ENCODE data around the gene KCNK3. TPM values are rescaled to one million over a fixed set of nuclear protein-coding genes. Genes with fewer than 3 reads are reported as not detected.

The KCNK3 gene
- total RNA-seq (2022; extraction: Qiagen RNA extraction; ENCODE audit: low read depth): 1.2 to 1.6 TPM (median 1.4 TPM) in 5 replicates

DNA sequence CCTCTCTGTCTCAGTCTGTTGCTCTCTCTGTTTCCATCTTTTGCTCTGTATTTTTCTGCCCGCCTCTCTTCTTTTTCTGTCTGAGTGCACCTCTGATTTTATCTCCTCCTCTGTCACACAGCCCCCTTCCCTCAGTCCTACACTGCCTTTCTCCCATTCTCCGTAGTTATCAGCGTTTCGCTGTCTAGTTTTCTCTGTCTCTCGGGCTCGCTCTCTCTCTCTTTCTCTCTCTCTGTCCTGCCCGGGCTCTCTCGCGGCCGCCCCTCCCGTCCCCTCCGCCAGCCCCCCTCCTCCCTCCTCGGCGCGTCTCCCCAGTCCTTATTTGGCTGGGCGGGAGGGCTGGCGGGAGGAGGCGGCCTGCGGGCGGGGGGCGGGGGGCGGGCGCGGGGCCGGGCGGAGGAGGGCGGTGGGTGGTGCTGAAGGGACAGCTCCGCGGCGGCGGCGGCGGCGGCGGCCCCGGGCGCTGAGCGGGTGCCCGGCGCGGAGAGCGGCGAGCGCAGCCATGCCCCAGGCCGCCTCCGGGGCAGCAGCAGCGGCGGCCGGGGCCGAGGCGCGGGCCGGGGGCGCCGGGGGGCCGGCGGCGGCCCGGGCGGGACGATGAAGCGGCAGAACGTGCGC is at the start of gene KCNK3:
TSS of gene KCNK3 (plus strand) at position 444 of the 618 bp plus-strand sequence. CDS start at position 598, 154 bp downstream.

DNA sequence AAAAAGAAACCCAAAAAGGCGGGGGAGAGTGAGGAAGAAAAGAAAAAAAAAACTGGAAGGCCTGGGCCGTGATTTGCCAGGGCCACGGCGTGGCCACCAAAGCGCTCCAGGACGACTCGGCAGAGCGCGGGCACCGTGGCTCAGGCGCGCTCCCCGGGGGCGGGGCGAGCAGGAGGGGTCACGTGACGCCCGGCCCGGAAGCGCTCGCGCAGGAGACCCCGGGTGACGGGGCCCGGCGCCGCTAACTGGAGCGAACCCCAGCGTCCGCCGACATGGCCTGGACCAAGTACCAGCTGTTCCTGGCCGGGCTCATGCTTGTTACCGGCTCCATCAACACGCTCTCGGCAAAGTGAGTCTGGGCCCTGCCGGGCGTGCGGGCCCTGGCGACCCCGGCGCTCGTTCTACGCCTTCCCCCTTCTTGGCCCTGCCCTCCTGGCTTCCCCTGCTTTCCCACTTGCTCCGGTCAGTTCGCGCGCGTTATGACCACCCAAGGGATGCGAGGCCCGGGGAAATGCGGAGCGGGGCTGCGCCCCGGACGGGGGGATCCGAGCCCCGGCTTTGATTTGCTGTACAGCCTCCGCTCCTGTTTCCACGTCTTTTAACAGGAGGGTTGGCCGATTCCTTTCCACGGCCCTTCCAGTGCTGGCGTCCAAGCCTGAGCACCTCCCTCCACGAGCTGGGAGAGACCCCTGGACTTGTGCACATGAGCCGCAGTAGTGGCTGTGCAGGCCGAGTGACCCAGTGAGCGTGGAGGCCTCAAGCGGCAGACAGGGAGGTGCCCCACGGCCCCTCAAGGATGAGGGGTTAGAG is 71.8 kb downstream of the KCNK3 start, which contains the start of gene SLC35F6:
TSS of gene SLC35F6 (plus strand) at position 207 of the 810 bp plus-strand sequence. CDS start at position 273, 66 bp downstream.

Other genes with a start within 250 kb of the KCNK3 start
- 0.03 to 0.11 TPM (median 0.09 TPM) in 5 replicates for gene OTOF, start 214.6 kb upstream of the KCNK3 start, total RNA-seq (2022; extraction: Qiagen RNA extraction; ENCODE audit: low read depth)
- 0.16 to 0.31 TPM (median 0.26 TPM) in 3 of 5 replicates, not detected in the others for gene CIB4, start 51.4 kb upstream of the KCNK3 start, total RNA-seq (2022; extraction: Qiagen RNA extraction; ENCODE audit: low read depth)
- 36.0 to 44.3 TPM (median 42.5 TPM) in 5 replicates for gene SLC35F6, start 71.6 kb downstream of the KCNK3 start, total RNA-seq (2022; extraction: Qiagen RNA extraction; ENCODE audit: low read depth)
- 44.0 to 61.8 TPM (median 54.6 TPM) in 5 replicates for gene CENPA, start 93.3 kb downstream of the KCNK3 start, total RNA-seq (2022; extraction: Qiagen RNA extraction; ENCODE audit: low read depth)
- 3.5 to 6.4 TPM (median 4.5 TPM) in 5 replicates for gene DPYSL5, start 155.4 kb downstream of the KCNK3 start, total RNA-seq (2022; extraction: Qiagen RNA extraction; ENCODE audit: low read depth)